ENCODE data around the gene THSD7A.
"Not testable (repeated sequence)": the region's sequence is repeated elsewhere in the genome, so short reads cannot be mapped to it uniquely, and the experiment has no call there.

The THSD7A gene

DNA sequence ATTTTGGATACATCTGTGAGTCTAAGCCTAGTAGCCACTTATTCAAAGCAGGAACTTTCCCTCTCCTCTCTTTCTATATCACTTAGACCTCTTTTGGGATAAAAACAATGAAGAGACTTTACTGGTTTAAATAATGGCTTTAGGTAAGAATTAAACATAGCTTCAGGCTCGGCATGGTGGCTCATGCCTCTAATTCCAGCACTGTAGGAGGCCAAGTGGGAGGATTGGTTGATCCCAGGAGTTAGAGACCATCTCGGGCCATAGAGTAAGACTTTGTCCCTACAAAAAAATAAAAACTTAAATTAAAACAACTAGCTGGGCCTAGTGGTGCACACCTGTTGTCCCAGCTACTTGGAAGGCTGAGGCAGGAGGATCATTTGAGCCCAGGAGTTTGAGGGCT, 304.3 kb downstream of the THSD7A start:
- DNase-seq (ENCODE audit: extremely low read depth in 1 of 2, low read depth in 1 of 2) = no peak

DNA sequence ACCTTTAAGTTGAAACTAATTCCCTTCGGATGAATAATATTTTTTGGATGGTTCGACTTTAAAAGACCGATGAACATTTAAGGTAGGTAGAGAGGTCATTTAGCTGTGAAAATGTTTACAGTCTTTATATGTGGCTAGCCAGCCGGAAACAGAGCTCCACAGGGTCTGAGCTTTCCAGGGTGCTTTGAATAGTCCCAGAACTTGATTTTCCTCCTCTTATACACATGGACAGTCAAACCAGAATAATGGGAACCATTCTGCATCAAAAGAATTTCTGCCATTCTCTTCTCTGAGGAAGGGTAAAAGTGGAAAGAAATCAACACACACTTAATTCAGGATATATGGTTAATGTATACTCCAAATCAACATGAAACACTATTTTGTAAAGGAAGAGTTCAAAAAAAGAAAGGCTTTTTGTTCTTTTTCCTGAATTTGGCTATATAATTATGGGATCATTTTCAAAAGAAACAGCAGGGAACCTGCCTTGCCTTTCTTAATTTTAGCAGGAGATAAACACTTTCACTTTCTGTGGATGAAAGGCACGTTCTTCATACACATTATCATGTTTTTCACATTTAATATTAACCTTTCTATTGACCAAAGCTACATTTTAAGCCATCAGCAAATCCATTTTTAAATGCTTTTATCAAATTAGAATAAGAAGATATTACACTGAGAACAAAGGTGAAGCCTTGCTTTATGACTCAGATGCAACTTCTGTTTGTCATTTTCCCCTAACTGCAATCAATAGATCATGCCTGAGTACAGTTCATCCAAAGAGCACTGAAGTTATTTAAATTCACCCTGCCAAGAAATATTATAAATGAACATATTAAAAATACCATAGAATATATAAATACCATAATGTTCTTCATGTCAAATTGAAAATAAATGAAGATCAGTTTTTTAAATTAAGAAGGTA, 307.3 kb downstream of the THSD7A start:
- DNase-seq (ENCODE audit: extremely low read depth in 1 of 2, low read depth in 1 of 2) = no peak

DNA sequence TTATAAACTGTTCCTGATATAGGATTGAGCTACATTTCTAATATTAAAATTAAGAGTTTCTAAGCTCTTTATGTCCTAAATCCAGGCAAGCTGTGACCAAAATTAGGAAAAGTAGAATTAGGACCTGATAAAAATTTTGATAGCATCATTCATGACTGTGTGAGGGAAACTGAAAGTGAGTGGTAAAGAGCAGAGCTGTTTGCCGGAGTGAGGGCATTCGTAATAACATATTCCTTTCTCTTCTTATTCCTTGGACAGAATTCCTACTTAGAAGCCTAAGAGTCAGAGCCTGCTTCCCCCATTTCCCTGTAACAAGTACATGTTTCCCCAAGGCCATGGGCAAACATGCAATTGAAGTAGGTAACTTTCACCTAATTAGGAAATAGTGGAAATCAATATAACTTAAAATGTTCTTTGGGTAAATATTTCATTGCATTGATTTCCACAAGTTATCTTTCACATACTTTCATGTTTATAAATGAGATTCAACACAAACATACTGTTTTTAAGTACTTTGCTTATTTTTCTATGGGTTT, 310.0 kb downstream of the THSD7A start:
- not testable (repeated sequence) for DNase-seq (ENCODE audit: extremely low read depth in 1 of 2, low read depth in 1 of 2)

DNA sequence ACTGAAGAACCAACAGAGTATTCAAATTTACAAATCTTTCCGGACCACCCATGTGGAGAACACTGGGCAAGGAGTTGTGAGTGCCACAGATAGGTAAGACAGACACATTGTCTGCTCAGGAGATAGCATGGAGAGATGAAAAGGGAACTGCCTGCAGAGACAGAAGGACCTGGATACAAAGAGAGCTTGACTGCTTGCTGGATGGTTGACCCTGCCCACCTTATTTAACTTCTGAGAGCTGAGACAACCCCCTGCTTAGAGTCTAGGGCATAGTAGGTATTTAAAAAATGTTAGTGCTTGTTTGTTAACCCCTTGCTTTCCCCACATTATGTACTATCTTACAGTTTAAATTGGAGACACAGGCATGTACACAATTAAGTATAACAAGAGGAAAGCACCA, 314.1 kb downstream of the THSD7A start:
- DNase-seq (ENCODE audit: extremely low read depth in 1 of 2, low read depth in 1 of 2) = no peak

DNA sequence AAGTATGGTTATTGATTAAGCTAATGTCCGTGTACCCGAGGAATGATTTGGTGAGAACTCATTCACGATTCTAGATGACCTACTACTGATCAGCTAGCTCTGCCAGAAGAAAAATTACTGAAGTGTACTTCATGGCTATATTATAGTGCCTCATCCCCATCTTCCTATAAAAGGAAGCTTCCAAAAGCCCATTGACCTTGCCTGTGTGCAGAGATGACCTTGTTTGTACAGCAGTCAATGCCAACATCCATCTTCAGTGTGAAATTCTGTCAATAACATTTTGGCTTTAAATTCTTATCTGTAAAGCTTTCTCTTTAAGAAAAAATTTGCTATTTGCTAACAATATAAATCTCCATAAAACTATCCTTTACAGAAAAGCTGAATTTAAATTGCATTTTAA, 315.7 kb downstream of the THSD7A start:
- no peak for DNase-seq (ENCODE audit: extremely low read depth in 1 of 2, low read depth in 1 of 2)

DNA sequence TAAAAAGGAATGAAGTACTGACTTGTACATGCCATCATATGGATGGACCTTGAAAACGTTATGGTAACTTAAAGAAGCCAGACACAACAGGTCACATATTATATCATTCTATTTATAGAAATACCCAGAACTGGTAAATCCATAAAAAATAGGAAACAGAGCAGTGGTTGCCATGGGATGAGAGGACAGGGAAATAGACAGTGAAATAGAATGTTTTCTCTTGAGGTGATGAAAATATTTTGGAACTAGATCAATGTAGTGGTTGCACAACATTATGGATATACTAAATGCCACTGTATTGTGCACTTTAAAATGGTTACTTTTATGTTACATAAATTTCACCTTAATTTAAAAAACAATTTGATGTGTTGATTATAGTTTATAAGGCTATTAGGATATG, 318.5 kb downstream of the THSD7A start:
- DNase-seq (ENCODE audit: extremely low read depth in 1 of 2, low read depth in 1 of 2) = no peak

DNA sequence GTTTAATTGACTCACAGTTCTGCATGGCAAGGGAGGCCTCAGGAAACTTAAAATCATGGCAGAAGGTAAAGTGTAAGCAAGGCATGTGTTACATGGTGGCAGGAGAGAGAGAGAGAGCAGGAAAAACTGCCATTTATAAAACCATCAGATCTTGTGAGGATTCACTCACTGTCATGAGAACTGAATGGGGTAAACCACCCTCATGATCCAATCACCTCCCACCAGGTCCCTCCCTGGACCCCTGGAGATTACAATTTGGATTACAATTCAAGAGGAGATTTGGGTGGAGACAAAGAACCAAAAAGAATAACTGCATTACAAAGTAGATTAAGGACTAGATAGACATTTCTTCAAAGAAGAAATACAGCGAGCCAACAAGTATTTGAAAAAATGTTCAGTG, 324.1 kb downstream of the THSD7A start:
- no peak for DNase-seq (ENCODE audit: extremely low read depth in 1 of 2, low read depth in 1 of 2)

DNA sequence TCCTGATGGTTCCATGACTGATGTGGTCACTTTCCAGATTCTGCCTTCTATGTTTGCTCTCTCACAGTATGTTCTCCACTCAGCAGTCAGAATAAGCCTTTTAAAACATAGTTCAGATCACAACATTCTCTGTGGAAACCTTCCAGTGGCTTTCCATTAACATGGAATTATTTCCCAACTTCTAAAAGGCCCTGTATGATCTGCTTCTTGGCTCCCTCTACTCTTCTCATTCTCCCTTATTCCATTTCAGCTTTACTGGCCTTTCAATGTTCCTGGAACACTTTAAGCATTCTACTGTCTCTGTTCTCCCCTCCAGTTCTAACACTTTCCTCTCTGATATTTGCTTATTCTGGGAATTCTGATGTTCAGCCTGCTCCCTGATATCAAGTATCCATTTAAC, 325.6 kb downstream of the THSD7A start:
- DNase-seq (ENCODE audit: extremely low read depth in 1 of 2, low read depth in 1 of 2) = no peak

DNA sequence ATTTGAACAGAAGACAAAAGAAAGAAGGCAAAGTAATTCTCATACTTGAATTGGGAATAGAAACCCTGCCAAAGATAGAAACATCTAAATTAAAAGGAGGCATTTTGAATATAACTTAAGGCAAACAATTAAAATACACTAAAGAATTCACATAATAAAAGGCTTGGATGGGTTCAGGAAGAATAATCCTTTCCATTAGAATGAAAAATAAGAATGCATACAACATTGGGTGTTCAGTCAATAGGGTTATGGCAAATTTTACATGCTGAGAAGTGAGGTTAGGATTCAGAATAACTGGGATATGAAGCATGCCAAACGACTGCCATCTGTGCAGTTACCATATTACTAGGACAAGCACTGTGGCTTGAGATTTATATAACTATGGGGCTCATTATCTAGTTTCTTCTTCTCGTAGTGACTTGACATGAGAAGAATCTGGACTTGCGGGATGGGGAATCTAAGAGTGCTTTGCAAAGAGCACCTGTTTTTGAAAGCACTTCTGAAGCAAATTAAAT, 326.5 kb downstream of the THSD7A start:
- no peak for DNase-seq (ENCODE audit: extremely low read depth in 1 of 2, low read depth in 1 of 2)

DNA sequence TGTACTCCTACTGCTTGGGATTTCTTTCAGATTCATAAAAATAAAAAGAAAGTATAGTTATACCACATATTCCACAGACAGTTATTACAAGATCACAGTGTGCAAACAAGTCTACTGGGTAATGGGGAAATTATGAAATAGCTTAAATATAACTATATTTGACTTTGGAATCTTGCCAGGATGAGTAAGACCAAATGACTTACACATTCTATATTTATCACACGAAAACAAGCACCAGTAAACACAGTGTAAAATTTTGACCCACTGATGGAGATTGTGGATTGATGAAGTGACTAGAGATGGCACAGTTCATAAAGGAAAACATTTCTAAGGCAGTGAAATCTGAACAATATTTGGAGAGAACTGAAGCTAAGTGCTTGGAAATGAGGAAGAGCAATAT, 339.7 kb downstream of the THSD7A start:
- DNase-seq (ENCODE audit: extremely low read depth in 1 of 2, low read depth in 1 of 2) = no peak

DNA sequence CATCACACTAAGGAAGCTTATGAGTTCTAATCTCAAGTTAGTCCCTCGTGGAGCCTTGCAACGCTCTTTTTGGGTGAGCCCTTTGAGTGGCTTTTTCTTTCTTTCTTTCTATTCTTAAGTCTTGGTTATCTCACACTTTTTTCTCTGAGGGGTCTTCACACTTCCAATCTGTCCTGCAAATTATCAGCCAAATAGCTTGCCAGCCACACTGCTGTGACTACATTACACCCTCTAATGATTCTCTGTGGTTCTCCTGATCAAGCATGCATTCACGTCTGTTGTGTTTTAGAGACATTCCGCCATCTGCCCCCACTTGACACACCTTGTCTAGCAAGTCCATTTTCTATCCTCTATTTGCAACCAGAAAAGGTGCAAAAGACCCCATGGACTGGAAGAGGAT, 340.2 kb downstream of the THSD7A start:
- no peak for DNase-seq (ENCODE audit: extremely low read depth in 1 of 2, low read depth in 1 of 2)

DNA sequence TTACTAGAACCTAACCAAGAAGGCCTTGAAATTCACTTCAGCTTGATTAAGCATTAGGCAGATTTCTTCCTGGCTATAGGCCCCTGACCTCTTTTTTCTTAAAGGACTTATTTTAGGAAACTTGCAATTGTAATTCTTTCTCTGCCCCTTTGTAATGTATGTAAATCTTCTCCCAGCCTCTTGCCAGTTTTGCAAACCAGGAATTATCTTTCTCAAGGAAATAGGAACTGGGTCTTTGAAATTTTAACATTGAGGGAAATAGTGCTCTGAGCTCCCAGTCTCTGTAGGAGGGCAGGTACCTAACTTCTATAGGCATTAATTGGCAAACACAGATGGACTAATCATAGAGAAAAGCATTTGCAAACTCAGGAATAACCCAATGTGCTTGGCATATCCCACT, 342.7 kb downstream of the THSD7A start:
- no peak for DNase-seq (ENCODE audit: extremely low read depth in 1 of 2, low read depth in 1 of 2)

DNA sequence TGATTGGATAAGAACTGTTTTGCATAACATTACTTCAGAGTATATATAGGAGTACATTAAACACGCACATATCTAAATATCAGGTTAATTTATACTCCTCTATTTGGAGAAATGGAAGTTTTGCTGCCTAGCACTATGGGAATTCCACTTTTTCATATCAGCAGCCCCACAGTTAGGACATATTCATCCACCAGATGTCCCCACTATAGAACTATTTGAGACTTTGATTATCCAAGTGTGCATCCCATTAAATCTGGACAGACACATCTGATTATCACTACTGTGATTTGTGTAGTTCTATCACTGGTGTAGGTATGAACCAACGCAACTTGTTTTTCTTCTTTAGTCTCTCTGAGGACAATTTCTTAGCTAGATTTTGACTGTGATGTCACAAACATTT, 345.7 kb downstream of the THSD7A start:
- no peak for DNase-seq (ENCODE audit: extremely low read depth in 1 of 2, low read depth in 1 of 2)

DNA sequence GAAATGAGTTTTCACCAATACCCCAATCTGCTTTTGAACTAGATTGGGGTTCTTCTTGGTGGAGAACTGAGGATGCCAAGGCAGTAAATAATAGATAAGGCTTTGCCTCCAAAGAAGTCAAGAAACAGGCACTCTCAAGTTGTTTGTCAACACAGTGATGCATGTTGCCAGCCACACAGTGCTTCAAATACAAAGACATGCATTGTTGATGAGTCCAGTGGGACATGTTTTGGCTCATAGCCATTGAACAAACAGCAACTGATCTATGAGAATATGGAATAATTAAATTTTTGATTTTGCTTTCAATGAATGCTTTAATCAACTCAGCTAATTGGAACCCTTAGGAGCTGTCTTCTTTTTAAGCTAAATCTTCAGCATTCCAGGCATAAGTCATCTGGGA, 346.4 kb downstream of the THSD7A start:
- no peak for DNase-seq (ENCODE audit: extremely low read depth in 1 of 2, low read depth in 1 of 2)

DNA sequence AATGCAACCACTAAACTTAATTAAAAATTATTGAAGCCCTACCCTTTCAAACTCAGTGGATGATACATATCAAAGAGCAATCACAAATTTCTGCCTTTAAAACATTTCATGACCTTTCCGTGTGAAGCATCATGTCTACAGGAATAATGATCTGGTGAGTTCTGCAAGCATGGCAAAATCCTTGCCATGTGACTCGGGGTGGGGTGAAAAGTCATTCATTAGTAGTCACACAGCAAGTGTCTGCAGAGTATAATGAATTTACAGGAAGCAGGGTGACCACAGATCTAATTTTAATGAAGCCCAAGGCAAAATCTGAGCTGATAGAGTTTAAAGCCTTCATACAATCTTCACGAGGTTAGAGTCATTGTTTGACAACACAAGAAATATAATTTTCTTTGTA, 351.9 kb downstream of the THSD7A start:
- DNase-seq (ENCODE audit: extremely low read depth in 1 of 2, low read depth in 1 of 2) = no peak

DNA sequence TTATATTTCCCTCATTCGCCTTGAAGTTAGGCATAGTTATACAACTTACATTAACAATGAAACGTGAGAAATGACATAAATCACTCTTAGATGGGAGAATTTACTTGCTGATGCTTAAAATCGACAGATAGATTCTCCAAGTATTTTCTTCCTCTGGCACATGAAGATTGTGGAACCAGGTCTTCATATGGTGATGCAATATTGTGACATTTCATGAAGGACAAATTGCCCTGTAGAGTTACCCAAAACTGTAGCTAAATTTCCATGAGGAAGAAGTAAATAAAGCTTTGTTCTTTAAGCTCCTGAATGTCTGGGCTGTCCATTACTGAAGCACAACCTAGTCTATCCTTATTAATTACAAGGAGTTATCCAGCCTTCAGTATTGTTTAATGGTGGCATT, 353.1 kb downstream of the THSD7A start:
- no peak for DNase-seq (ENCODE audit: extremely low read depth in 1 of 2, low read depth in 1 of 2)

DNA sequence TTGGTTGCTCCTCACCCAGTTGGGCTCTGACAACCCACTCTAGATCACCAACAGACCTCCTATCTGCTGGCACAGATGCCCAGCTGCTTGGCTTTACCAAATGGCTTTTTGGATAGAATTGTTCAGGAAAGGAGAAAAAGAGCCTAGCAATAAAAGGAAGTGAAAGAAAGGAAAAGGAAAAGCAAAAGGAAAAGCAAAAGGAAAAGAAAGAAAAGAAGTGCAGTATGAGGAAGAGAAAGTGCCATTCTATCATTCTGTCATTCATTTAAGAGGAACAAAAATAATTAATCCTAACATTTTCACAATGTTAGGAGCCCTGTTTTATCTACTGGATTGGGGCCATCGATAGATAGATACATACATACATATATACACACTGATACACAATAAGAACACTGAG, 353.6 kb downstream of the THSD7A start:
- DNase-seq (ENCODE audit: extremely low read depth in 1 of 2, low read depth in 1 of 2) = no peak

DNA sequence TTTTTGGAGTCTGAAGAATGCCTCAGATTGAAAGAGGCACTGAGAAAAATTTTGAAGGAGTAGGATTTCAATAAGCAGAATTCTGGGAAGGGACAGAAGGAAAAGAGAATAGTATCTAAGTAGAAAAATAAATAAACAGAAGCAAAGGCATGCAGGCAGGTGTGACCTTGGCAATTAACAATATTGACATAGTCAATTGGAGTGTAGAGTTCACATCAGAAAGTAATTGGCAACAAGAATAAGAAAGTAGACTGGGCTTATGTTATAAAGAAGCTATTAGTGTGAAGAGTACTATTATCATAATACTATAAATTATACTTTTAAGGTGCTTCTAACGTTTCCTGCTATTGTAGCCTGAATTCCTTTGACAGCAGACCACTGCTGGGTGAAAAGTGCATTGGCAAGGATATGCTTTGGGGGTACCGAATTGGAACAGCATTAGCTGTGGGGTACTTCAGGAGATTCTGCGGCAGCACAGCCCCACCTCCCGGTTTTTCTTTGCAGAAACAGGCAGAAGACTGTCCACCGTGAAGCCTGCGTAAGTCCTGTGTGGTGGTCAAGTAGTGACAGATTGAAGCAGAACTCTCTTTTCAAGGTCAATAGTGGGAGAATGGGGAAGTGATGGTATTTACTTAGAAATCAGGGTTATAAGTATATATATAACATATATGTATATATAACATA, 357.0 kb downstream of the THSD7A start:
- no peak for DNase-seq (ENCODE audit: extremely low read depth in 1 of 2, low read depth in 1 of 2)

DNA sequence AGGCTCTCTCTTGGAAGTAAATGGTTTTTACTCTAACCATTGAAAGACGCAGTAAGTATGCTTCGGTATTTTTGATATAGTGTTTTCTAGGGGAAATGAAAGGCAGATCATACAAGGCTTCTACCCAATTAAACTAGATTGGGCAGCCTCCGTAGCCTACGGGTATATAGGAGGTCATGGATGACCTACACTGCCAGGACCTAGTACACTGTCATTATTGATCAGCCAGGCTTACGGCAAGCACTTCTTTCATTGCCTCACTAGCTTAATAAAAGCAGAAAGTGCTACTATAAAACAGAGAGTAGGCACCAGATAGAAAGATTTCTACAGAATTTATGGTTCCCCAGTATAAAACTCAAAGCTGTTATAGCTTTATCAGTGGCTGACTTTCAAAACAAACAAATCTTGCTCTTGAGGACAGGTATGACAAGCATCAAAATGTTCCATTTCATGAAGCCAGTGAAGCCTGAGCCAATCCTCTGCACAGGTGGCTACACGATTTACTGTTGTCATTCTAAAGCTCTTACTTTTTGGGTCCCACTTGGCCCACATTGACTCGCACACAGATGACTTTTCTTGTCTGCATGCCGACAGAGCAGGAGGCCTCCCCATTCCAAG, 358.1 kb downstream of the THSD7A start:
- DNase-seq (ENCODE audit: extremely low read depth in 1 of 2, low read depth in 1 of 2) = no peak

DNA sequence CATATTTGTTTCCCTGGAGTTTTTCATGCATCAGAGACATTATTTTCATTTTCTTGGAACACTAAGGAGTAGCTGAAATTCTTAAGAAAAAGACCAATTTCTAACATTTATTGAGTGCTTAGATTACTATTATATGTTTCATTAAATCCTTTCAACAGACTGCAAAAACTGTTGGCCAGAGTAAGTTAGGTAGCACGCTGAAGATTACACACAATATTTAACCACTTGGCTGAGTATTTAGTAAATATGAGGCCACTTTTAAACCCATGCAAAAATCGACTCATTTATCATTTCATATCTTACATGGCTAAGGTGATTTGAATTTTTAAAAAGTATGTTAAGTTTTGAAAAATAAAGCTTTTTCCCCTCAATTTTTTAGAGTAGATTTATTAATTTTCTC, 358.8 kb downstream of the THSD7A start:
- DNase-seq (ENCODE audit: extremely low read depth in 1 of 2, low read depth in 1 of 2) = no peak

DNA sequence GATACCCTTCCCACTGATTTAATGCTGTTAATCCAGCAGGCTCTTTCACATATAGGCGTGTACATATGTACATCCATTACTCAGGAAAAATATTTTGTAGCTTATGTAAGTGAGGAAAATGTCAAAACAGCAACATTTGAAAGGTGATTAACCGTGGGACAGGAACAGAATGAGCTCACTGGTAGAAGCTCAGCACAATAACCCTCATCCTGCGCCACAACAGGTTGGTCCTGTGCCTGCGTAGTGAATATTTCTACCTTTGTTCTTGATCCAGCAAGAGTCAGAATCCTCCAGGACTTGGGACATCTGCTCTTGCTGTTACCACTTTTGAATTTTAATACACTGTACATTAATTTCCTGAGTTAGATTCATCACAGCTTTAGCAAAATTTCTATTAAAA, 359.4 kb downstream of the THSD7A start:
- no peak for DNase-seq (ENCODE audit: extremely low read depth in 1 of 2, low read depth in 1 of 2)
